ENCODE measurements around the gene PIWIL1. TPM values are rescaled to one million over a fixed set of nuclear protein-coding genes. Genes with fewer than 3 reads are reported as not detected.
A peak's percentile ranks its signal among the peaks of the same experiment; 100 is the strongest.

Gene PIWIL1
- total RNA-seq, 6 donors from 2014 or later = not detected

DNA sequence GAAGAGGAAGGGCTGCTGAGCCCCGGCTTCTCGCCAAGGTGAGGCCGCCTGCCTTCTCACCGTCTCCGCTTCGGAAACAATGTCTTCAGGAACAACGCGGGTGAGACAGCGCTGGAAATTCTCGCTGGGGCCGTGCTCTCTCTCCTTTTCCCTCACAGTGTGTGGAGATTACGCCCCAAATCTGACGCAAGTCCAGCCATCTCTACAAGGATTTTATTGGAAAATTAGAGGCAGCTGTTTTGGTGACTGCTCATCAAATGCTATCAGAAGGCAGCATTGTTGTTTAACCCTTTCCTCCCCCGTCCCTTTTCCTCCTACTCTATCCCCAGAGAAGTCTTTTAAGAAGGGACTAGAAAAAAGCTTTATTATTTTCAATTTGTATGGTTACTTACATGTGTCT lies 53.5 kb downstream of the PIWIL1 start:
- Histone ChIP-seq H3K9me3 (no peaks in the 10 kb centered on the region), H3K27me3 (no peaks in the 10 kb centered on the region), H3K36me3 (no peaks in the 10 kb centered on the region), H3K27ac (no peak overlapping the region), H3K4me1 (no peaks in the 10 kb centered on the region), H3K4me3 (no peak overlapping the region)
- DNase-seq = no peak
- ATAC-seq (ENCODE audit: low FRiP score in 2 of 2) = no peak
- TF ChIP-seq POLR2A (IDR thresholded peaks at IDR 0.05) (no peak), EP300 (IDR thresholded peaks at IDR 0.05) (no peak), POLR2AphosphoS5 (IDR thresholded peaks at IDR 0.05) (no peak)
- TF ChIP-seq, protein P1, sequence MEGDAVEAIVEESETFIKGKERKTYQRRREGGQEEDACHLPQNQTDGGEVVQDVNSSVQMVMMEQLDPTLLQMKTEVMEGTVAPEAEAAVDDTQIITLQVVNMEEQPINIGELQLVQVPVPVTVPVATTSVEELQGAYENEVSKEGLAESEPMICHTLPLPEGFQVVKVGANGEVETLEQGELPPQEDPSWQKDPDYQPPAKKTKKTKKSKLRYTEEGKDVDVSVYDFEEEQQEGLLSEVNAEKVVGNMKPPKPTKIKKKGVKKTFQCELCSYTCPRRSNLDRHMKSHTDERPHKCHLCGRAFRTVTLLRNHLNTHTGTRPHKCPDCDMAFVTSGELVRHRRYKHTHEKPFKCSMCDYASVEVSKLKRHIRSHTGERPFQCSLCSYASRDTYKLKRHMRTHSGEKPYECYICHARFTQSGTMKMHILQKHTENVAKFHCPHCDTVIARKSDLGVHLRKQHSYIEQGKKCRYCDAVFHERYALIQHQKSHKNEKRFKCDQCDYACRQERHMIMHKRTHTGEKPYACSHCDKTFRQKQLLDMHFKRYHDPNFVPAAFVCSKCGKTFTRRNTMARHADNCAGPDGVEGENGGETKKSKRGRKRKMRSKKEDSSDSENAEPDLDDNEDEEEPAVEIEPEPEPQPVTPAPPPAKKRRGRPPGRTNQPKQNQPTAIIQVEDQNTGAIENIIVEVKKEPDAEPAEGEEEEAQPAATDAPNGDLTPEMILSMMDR (IDR thresholded peaks at IDR 0.05) = no peak
- WGBS, 2 donors = 64 to 68% methylated on average over 14 of the region's 14 CpGs

DNA sequence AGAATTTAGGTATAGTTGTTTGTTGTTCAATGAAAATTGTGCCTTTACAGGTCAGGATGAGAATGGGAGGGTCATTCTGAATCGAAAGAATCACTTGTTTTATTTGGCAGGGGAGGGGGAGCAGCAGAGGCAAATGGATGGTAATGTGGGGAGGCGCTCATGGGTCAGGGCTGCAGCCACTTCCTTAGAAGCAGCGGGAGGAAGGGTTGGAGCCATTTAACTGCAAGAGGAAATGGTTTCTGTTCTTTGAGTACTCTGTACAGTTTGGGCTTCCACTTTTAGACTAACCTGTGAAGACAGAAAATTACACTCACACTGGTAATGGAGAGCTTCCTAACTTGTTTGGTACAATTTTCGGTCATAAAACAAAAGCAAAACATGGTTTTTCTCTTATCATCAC lies 57.2 kb downstream of the PIWIL1 start:
- 34% methylated on average over 4 of the region's 4 CpGs for WGBS, 2 donors
- DNase-seq = no peak
- H3K27me3 ChIP-seq = no peaks in the 10 kb centered on the region
- no peak overlapping the region for H3K4me3 ChIP-seq
- no peaks in the 10 kb centered on the region for H3K9me3 ChIP-seq
- no peaks in the 10 kb centered on the region for H3K4me1 ChIP-seq
- H3K27ac ChIP-seq = no peak overlapping the region
- ATAC-seq (ENCODE audit: low FRiP score in 2 of 2) = no peak
- no peak for TF ChIP-seq EP300 (IDR thresholded peaks at IDR 0.05)
- TF ChIP-seq POLR2AphosphoS5 (IDR thresholded peaks at IDR 0.05) = no peak
- TF ChIP-seq, protein P1 (IDR thresholded peaks at IDR 0.05) = no peak
- no peak for TF ChIP-seq POLR2A (IDR thresholded peaks at IDR 0.05)
- no peaks in the 10 kb centered on the region for H3K36me3 ChIP-seq

DNA sequence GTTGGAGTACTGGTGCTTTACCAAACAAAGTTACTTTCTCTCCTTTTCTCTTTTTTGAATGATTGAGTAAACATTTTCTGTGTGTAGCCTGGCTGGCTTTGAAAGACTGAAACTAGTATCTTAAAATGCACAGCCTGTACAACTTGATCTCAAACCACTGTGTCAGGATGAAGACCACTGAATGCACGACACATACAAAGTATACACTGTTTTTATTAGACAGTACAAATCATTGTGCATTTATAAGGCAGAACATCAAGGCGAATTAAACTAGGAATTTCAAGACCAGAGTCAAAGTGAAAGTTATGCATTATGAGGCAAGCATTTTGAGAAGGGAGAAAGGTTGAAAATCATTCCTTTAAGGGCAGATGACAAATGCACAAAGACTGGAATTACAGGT lies 59.0 kb downstream of the PIWIL1 start:
- no peak overlapping the region for H3K4me3 ChIP-seq
- H3K36me3 ChIP-seq = no peaks in the 10 kb centered on the region
- ATAC-seq (ENCODE audit: low FRiP score in 2 of 2) (no peak), DNase-seq (no peak)
- H3K27ac ChIP-seq = no peak overlapping the region
- H3K9me3 ChIP-seq = no peaks in the 10 kb centered on the region
- 67 to 83% methylated on average over 2 of the region's 2 CpGs for WGBS, 2 donors
- H3K4me1 ChIP-seq = no peaks in the 10 kb centered on the region
- TF ChIP-seq EP300 (IDR thresholded peaks at IDR 0.05) (no peak), POLR2AphosphoS5 (IDR thresholded peaks at IDR 0.05) (no peak)
- no peaks in the 10 kb centered on the region for H3K27me3 ChIP-seq

DNA sequence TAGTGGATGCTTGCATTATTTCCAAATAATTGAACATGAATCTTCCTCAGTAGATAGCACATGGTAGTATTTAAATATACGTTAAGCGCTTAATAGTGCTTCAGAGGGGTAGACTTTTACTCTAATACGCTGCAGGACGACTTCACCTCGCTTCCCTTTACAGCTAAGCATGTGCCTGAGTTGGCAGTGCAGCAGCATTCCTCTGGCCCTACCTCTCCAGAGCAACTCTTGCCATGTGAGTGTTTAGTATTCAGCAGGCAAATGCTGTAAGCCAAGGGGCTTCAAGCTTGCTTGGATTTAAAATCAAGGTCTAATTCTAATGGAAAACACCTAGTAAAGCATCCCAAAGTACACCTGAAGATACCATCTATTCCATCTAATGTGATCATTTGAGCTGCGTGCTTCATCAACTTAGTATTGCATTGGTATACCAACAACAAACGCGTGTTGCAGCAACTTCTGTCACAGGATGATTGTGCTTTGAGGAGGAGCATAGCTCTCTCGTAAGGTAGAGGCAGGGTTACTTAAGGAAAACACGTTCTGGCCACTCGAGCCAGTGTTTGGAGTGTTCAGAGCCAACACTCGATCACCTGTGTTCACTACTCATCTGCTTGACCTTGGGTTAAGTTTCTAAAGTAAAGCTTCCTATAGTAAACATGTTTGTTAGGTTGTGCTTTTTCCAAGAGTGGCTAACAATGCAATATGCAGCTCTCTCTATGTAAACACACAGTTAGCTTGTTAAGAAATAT lies 60.6 kb downstream of the PIWIL1 start:
- H3K27me3 ChIP-seq = no peaks in the 10 kb centered on the region
- peak in 1 of 4 donors; percentile 29 for TF ChIP-seq EP300 (IDR thresholded peaks at IDR 0.05)
- TF ChIP-seq, protein P1 (IDR thresholded peaks at IDR 0.05) = no peak
- TF ChIP-seq POLR2AphosphoS5 (IDR thresholded peaks at IDR 0.05) = peak in 1 of 2 donors; percentile 6
- ATAC-seq (ENCODE audit: low FRiP score in 2 of 2) (peak in 1 of 2 donors; percentile 77), DNase-seq (peak in 1 of 2 donors; percentile 56)
- no peaks in the 10 kb centered on the region for H3K4me1 ChIP-seq
- WGBS, 2 donors = 63 to 68% methylated on average over 12 of the region's 12 CpGs
- no peaks in the 10 kb centered on the region for H3K36me3 ChIP-seq
- H3K27ac ChIP-seq = no peak overlapping the region
- H3K9me3 ChIP-seq = no peaks in the 10 kb centered on the region
- H3K4me3 ChIP-seq = no peak overlapping the region

DNA sequence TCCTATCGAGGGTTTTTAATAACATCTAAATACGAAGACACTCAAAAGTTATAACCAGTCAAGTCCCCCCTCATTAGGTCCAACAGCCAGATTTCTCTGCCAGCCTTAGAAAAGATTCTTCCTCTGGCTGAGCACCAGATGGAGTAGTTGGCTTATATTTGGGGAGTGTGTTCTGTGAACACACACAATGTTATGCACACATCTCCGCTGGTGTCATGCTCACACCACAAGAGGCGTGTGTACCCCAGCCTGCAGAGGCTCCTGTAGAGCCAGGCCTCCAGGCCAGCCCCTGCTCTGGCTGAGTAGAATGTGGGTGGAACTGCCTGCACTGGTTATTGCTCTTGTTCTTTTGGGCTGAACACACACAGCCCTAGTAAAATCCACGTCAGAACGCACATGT lies 64.0 kb downstream of the PIWIL1 start:
- ATAC-seq (ENCODE audit: low FRiP score in 2 of 2) = no peak
- Histone ChIP-seq H3K27me3 (no peaks in the 10 kb centered on the region), H3K9me3 (no peaks in the 10 kb centered on the region), H3K4me1 (no peaks in the 10 kb centered on the region), H3K4me3 (no peak overlapping the region), H3K27ac (no peak overlapping the region), H3K36me3 (no peaks in the 10 kb centered on the region)
- no peak for TF ChIP-seq POLR2AphosphoS5 (IDR thresholded peaks at IDR 0.05)
- TF ChIP-seq, protein P1 (IDR thresholded peaks at IDR 0.05) = no peak
- no peak for TF ChIP-seq EP300 (IDR thresholded peaks at IDR 0.05)
- no peak for TF ChIP-seq POLR2A (IDR thresholded peaks at IDR 0.05)
- DNase-seq = no peak
- WGBS, 2 donors = 79% methylated on average over 5 to 6 of the region's 6 CpGs

Data from upper lobe of left lung (tissue), 6 donors.